Gastroesophageal sphincter (tissue), 4 donors: ENCODE measurements around the gene SNX13. TPM values are rescaled to one million over a fixed set of nuclear protein-coding genes. Genes with fewer than 3 reads are reported as not detected.

ENCODE experiments used
- ATAC-seq: fragments of 150-250 bp; one replicate; pipeline ENCODE4 v1.9.1; 2016; ENCODE audit warnings: mild to moderate bottlenecking, moderate library complexity
- H3K27ac ChIP-seq, 4 donors: fragments of 200-600 bp; sonication (generic) in 3 of 4; 1 replicate in 3 of 4; 2 replicates in 1 of 4; pipeline ENCODE4 v1.5.1; 2016 to 2019
- H3K27me3 ChIP-seq: fragments of 200-600 bp; sonication (generic); one replicate; pipeline ENCODE4 v1.5.1; 2019
- H3K36me3 ChIP-seq, 2 donors: fragments of 200-600 bp; sonication (generic); one replicate each; pipeline ENCODE4 v1.5.1; 2019; ENCODE audit warnings: control low read depth in 1 of 2
- H3K4me1 ChIP-seq, 3 donors: fragments of 200-600 bp; sonication (generic); 1 replicate in 2 of 3; 2 replicates in 1 of 3; pipeline ENCODE4 v1.5.1; 2016 to 2019; ENCODE audit warnings: control low read depth in 2 of 3
- H3K4me3 ChIP-seq, 2 donors: fragments of 200-600 bp; sonication (generic); one replicate each; pipeline ENCODE4 v1.5.1; 2019; ENCODE audit warnings: mild to moderate bottlenecking in 1 of 2, moderate library complexity in 1 of 2
- H3K9me3 ChIP-seq, 3 donors: fragments of 200-600 bp; sonication (generic); one replicate each; pipeline ENCODE4 v1.5.1; 2017 to 2019; ENCODE audit warnings: control low read depth in 2 of 3
- CTCF ChIP-seq, 4 experiments: fragments of 200-600 bp in 2 of 4; fragments of 450-650 bp in 2 of 4; sonication (generic) in 1 of 4; IDR thresholded peaks; one replicate each; pipeline ENCODE4 v1.5.1; 2017 to 2019; ENCODE audit warnings: antibody characterized with exemption in 4 of 4, mild to moderate bottlenecking in 2 of 4, moderate library complexity in 2 of 4
- EP300 ChIP-seq: sonication (generic); formaldehyde crosslinking; IDR thresholded peaks from one replicate; pipeline ENCODE4 v1.6.1; 2017; ENCODE audit warnings: antibody characterized with exemption, mild to moderate bottlenecking
- POLR2A ChIP-seq, 2 donors: fragments of 450-650 bp; IDR thresholded peaks; one replicate each; pipeline ENCODE4 v1.6.1; 2017; ENCODE audit warnings: antibody characterized with exemption in 2 of 2, mild to moderate bottlenecking in 2 of 2, moderate library complexity in 1 of 2
- POLR2AphosphoS5 ChIP-seq: sonication (generic); formaldehyde crosslinking; IDR thresholded peaks from one replicate; pipeline ENCODE4 v1.6.1; 2017; ENCODE audit warnings: antibody characterized with exemption
- WGBS, 2 donors: methylation state at CpG; one replicate each; pipeline ENCODE4 v1.1.5; 2018; ENCODE audit warnings: low coverage in 1 of 2; 5-methylcytosine and 5-hydroxymethylcytosine counted together
- total RNA-seq, 4 donors: library from RNA; depleted of rRNA; stranded (reverse); fragments of >200 nt; gene quantifications; one replicate each; pipeline ENCODE4 v1.1.0, GENCODE V29; 2016

The SNX13 gene
- total RNA-seq, 4 donors from 2014 or later: 39.2 to 99.3 (median 57.0) TPM

GRCh38 chr7:17854261-17855047, 85.8 kb downstream of the SNX13 start:
- H3K4me1 ChIP-seq: no peaks in the 10 kb centered on the region
- no peak for ATAC-seq
- H3K9me3 ChIP-seq: peaks cover 0 to 16% (median 0%) of the 10 kb centered on the region in 3 donors
- H3K27me3 ChIP-seq: no peaks in the 10 kb centered on the region
- H3K36me3 ChIP-seq: peaks cover 0 to 47% of the 10 kb centered on the region in 2 donors
- 87 to 95% methylated on average over 3 of the region's 3 CpGs for WGBS, 2 donors
- TF ChIP-seq POLR2AphosphoS5 (no peak), CTCF (IDR thresholded peaks at IDR 0.05) (no peak), POLR2A (IDR thresholded peaks at IDR 0.05) (no peak), EP300 (no peak)
- H3K4me3 ChIP-seq: no peak overlapping the region
- no peak overlapping the region for H3K27ac ChIP-seq

- Histone ChIP-seq H3K27ac (no peak overlapping the region), H3K27me3 (no peaks in the 10 kb centered on the region), H3K4me1 (no peaks in the 10 kb centered on the region), H3K36me3 (peaks cover 0 to 56% of the 10 kb centered on the region in 2 donors), H3K4me3 (no peak overlapping the region), H3K9me3 (peaks cover 0 to 15% (median 0%) of the 10 kb centered on the region in 3 donors)
- 100% methylated on average over 1 of the region's 1 CpG; no CpG with 5 or more reads in 1 of the 2 donors for WGBS, 2 donors
- TF ChIP-seq EP300 (no peak), CTCF (IDR thresholded peaks at IDR 0.05) (no peak), POLR2A (IDR thresholded peaks at IDR 0.05) (no peak), POLR2AphosphoS5 (no peak)
- ATAC-seq: no peak
Observed at GRCh38 chr7:17852361-17852760, 87.9 kb downstream of the SNX13 start.

- no peaks in the 10 kb centered on the region for H3K27me3 ChIP-seq
- 88 to 94% methylated on average over 2 to 3 of the region's 3 CpGs for WGBS, 2 donors
- H3K4me1 ChIP-seq: no peaks in the 10 kb centered on the region
- TF ChIP-seq POLR2A (IDR thresholded peaks at IDR 0.05) (no peak), POLR2AphosphoS5 (no peak), EP300 (no peak), CTCF (IDR thresholded peaks at IDR 0.05) (no peak)
- H3K36me3 ChIP-seq: peaks cover 0 to 50% of the 10 kb centered on the region in 2 donors
- H3K4me3 ChIP-seq: no peak overlapping the region
- no peak overlapping the region for H3K27ac ChIP-seq
- no peaks in the 10 kb centered on the region for H3K9me3 ChIP-seq
- no peak for ATAC-seq
Observed at GRCh38 chr7:17849504-17849903, 90.8 kb downstream of the SNX13 start.

- 97 to 100% methylated on average over 3 to 5 of the region's 10 CpGs for WGBS, 2 donors
- Histone ChIP-seq H3K36me3 (peaks cover 0 to 51% of the 10 kb centered on the region in 2 donors), H3K4me3 (no peak overlapping the region), H3K4me1 (no peaks in the 10 kb centered on the region), H3K27me3 (no peaks in the 10 kb centered on the region), H3K9me3 (no peaks in the 10 kb centered on the region), H3K27ac (no peak overlapping the region)
- TF ChIP-seq CTCF (IDR thresholded peaks at IDR 0.05) (no peak), EP300 (no peak), POLR2AphosphoS5 (no peak)
- ATAC-seq: no peak
Observed at GRCh38 chr7:17848516-17848915, 91.8 kb downstream of the SNX13 start.

- H3K27me3 ChIP-seq: no peaks in the 10 kb centered on the region
- 82 to 87% methylated on average over 5 of the region's 5 CpGs for WGBS, 2 donors
- no peak for TF ChIP-seq POLR2AphosphoS5
- peaks cover 0 to 49% of the 10 kb centered on the region in 2 donors for H3K36me3 ChIP-seq
- H3K4me3 ChIP-seq: no peak overlapping the region
- no peak overlapping the region for H3K27ac ChIP-seq
- ATAC-seq: no peak
- no peaks in the 10 kb centered on the region for H3K9me3 ChIP-seq
- no peaks in the 10 kb centered on the region for H3K4me1 ChIP-seq
Observed at GRCh38 chr7:17846935-17847334, 93.4 kb downstream of the SNX13 start.
